ENCODE results near the gene TMEFF1. TPM values are rescaled to one million over a fixed set of nuclear protein-coding genes. Genes with fewer than 3 reads are reported as not detected.

TMEFF1 gene
- total and polyA plus RNA-seq, 2 experiments from 2014 or later: 0.34 to 0.43 TPM

DNA sequence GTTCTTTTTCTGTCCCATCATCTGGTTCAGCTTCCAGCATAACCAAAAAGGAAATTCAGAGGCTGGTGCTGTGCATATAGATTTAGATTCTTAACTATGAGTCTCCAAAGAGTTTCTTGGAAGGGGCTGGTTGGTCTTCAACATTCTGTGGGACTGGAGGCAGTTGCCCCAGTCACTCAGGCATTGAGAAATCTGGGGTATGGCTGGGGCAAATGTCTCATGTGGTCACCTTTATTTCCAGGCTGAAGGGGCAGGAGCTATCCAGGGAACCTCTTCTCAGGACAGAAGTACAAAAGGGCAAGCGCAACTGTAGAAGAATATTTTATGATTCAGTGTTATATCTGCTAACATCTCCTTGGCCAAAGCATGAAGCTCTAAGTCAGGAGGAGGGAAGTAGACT lies 15.4 kb upstream of the TMEFF1 start:
- no peak for DNase-seq

DNA sequence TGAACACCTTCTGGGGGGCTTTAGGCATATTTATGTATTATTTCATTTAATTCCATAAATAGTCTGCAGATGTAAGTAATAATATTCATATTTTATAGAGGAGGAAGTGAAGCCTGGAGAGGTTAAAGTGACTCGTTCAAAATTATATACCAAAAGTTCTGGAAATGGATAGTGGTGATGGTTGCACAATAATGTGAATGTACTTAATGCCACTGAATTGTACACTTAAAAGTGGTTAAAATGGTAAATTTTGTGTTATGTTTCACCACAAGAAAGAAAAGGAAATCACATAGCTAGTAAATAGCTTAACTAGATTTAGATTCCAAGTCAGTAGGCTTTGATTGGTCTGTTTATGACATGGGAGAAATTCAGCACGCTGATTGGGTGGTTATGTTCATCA lies 13.0 kb upstream of the TMEFF1 start:
- H3K27me3 ChIP-seq (replicated peaks; ENCODE audit: insufficient read depth): no peaks in the 10 kb centered on the region
- H3K9me3 ChIP-seq (ENCODE audit: low read depth): no peaks in the 10 kb centered on the region
- H3K79me2 ChIP-seq (ENCODE audit: insufficient read depth): 0 out of 2 replicates have a peak, but pooled peaks cover 11% of the 10 kb centered on the region
- H3K9me2 ChIP-seq (ENCODE audit: insufficient read depth): no peaks in the 10 kb centered on the region
- no peak overlapping the region for H3K4me2 ChIP-seq (ENCODE audit: unreplicated experiment)
- in situ Hi-C loops (cut with MboI): no loop called here
- H3K27ac ChIP-seq: no peak overlapping the region
- no peaks in the 10 kb centered on the region for H4K20me1 ChIP-seq (ENCODE audit: insufficient read depth)
- no peaks in the 10 kb centered on the region; the same call in 1 of the 2 replicates for H3K4me1 ChIP-seq (ENCODE audit: insufficient read depth)
- no peak overlapping the region for H3K4me3 ChIP-seq
- no peak for DNase-seq
- H3F3A ChIP-seq (ENCODE audit: insufficient read depth): peaks cover 7% of the 10 kb centered on the region; the same call in 1 of the 2 replicates
- 66 to 83% methylated on average over 2 of the region's 2 CpGs for WGBS, 2 experiments (ENCODE audit: low coverage in 1 of 2, low lambda C conversion rate in 2 of 2, missing lambda C conversion rate in 2 of 2)
- no peak overlapping the region for H3K9ac ChIP-seq
- no peak overlapping the region for H2AFZ ChIP-seq
- H3K36me3 ChIP-seq (ENCODE audit: low read depth): no peaks in the 10 kb centered on the region
- TF ChIP-seq EZH2phosphoT487 (IDR thresholded peaks at IDR 0.05; ENCODE audit: insufficient read depth, low read depth): no peak

More for the DNA sequence above, 15.4 kb upstream of the TMEFF1 start:
- Histone ChIP-seq H3F3A (ENCODE audit: insufficient read depth) (peaks cover 7% of the 10 kb centered on the region; the same call in 1 of the 2 replicates), H3K9me2 (ENCODE audit: insufficient read depth) (no peaks in the 10 kb centered on the region), H3K79me2 (ENCODE audit: insufficient read depth) (peaks cover 23% of the 10 kb centered on the region), H3K9ac (no peak overlapping the region), H3K4me2 (ENCODE audit: unreplicated experiment) (no peak overlapping the region), H2AFZ (no peak overlapping the region), H3K9me3 (ENCODE audit: low read depth) (no peaks in the 10 kb centered on the region), H4K20me1 (ENCODE audit: insufficient read depth) (no peaks in the 10 kb centered on the region), H3K4me1 (ENCODE audit: insufficient read depth) (no peaks in the 10 kb centered on the region; the same call in 1 of the 2 replicates), H3K4me3 (no peak overlapping the region), H3K27ac (no peak overlapping the region), H3K27me3 (replicated peaks; ENCODE audit: insufficient read depth) (no peaks in the 10 kb centered on the region), H3K36me3 (ENCODE audit: low read depth) (peaks cover 12% of the 10 kb centered on the region; the same call in 1 of the 2 replicates)
- no peak for TF ChIP-seq EZH2phosphoT487 (IDR thresholded peaks at IDR 0.05; ENCODE audit: insufficient read depth, low read depth)
- no peak for TF ChIP-seq EZH2 (IDR thresholded peaks at IDR 0.05; ENCODE audit: insufficient read depth, poor library complexity, severe bottlenecking)
- 100% methylated on average over 1 of the region's 1 CpG for WGBS, 2 experiments (ENCODE audit: low coverage in 1 of 2, low lambda C conversion rate in 2 of 2, missing lambda C conversion rate in 2 of 2)
- in situ Hi-C loops (cut with MboI): no loop called here

DNA sequence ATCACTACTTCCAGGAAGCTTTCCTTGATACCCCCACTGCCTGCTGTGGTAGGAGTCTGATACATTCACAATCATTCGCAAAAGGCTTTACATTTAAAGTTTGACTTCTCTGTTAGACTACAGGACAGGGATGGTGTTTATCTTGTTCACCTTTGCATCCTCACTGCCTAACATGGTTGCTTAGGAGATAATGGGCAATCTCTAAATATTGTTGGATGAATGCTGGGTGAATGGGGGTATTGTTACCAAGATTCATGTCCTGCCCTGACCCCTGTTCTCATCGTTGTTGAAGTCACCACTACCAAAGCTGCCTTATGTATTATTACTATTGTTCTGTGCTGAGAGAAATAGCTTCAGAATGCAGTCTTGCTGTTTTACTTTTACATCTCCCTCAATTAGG lies 7.7 kb upstream of the TMEFF1 start:
- no peak overlapping the region for H3K27ac ChIP-seq
- H3K9me3 ChIP-seq (ENCODE audit: low read depth): no peaks in the 10 kb centered on the region
- TF ChIP-seq EZH2 (IDR thresholded peaks at IDR 0.05; ENCODE audit: insufficient read depth, poor library complexity, severe bottlenecking) (no peak), EZH2phosphoT487 (IDR thresholded peaks at IDR 0.05; ENCODE audit: insufficient read depth, low read depth) (no peak)
- no peak for DNase-seq
- H3K9ac ChIP-seq: no peak overlapping the region
- no peak overlapping the region for H3K4me2 ChIP-seq (ENCODE audit: unreplicated experiment)
- no peaks in the 10 kb centered on the region for H4K20me1 ChIP-seq (ENCODE audit: insufficient read depth)
- no peaks in the 10 kb centered on the region for H3K27me3 ChIP-seq (replicated peaks; ENCODE audit: insufficient read depth)
- H3K36me3 ChIP-seq (ENCODE audit: low read depth): no peaks in the 10 kb centered on the region
- H3K79me2 ChIP-seq (ENCODE audit: insufficient read depth): no peaks in the 10 kb centered on the region
- no peaks in the 10 kb centered on the region for H3K4me1 ChIP-seq (ENCODE audit: insufficient read depth)
- no peak overlapping the region for H2AFZ ChIP-seq
- no peak overlapping the region for H3K4me3 ChIP-seq
- WGBS, 2 experiments (ENCODE audit: low coverage in 1 of 2, low lambda C conversion rate in 2 of 2, missing lambda C conversion rate in 2 of 2): 81 to 87% methylated on average over 2 of the region's 2 CpGs
- in situ Hi-C loops (cut with MboI): no loop called here
- H3K9me2 ChIP-seq (ENCODE audit: insufficient read depth): no peaks in the 10 kb centered on the region
- no peaks in the 10 kb centered on the region for H3F3A ChIP-seq (ENCODE audit: insufficient read depth)

DNA sequence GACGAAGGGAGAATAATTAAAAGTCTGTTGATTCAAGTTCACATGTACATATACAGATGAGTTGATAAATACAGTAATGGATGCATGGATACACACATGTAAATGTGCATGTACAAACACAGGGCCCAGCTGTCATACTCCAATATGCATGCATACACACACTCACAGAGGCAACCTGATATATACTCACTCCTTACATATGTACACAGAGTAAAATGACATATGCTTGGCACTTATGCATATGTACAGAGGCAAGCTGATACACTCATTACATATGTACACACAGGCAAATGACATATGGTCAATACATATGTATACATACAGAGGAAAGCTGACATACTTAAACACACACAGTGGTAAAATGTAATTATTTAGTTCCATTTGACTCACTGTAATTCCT lies 7.2 kb upstream of the TMEFF1 start:
- Histone ChIP-seq H3K4me2 (ENCODE audit: unreplicated experiment) (no peak overlapping the region), H3K27ac (no peak overlapping the region), H2AFZ (no peak overlapping the region), H3K9me2 (ENCODE audit: insufficient read depth) (no peaks in the 10 kb centered on the region), H3K36me3 (ENCODE audit: low read depth) (no peaks in the 10 kb centered on the region), H3K9ac (no peak overlapping the region), H3K4me1 (ENCODE audit: insufficient read depth) (no peaks in the 10 kb centered on the region), H3K27me3 (replicated peaks; ENCODE audit: insufficient read depth) (no peaks in the 10 kb centered on the region), H3K4me3 (no peak overlapping the region), H3F3A (ENCODE audit: insufficient read depth) (no peaks in the 10 kb centered on the region), H3K9me3 (ENCODE audit: low read depth) (no peaks in the 10 kb centered on the region), H3K79me2 (ENCODE audit: insufficient read depth) (no peaks in the 10 kb centered on the region), H4K20me1 (ENCODE audit: insufficient read depth) (no peaks in the 10 kb centered on the region)
- DNase-seq: no peak
- 95 to 97% methylated on average over 1 of the region's 1 CpG for WGBS, 2 experiments (ENCODE audit: low coverage in 1 of 2, low lambda C conversion rate in 2 of 2, missing lambda C conversion rate in 2 of 2)
- TF ChIP-seq EZH2phosphoT487 (IDR thresholded peaks at IDR 0.05; ENCODE audit: insufficient read depth, low read depth): no peak
- TF ChIP-seq EZH2 (IDR thresholded peaks at IDR 0.05; ENCODE audit: insufficient read depth, poor library complexity, severe bottlenecking): no peak
- in situ Hi-C loops (cut with MboI): no loop called here

Data from GM23248 (cell line).